Measurements from ENCODE around the gene SIRPB2.

Gene SIRPB2

GRCh38 chr20:1443085-1443484, 48.1 kb downstream of the SIRPB2 start:
- no peaks in the 10 kb centered on the region for H3K27me3 Mint-ChIP-seq
- H3K36me3 Mint-ChIP-seq (ENCODE audit: insufficient read depth), result peaks cover 46% of the 10 kb centered on the region
- no peak overlapping the region for H3K4me3 Mint-ChIP-seq
- H3K27ac Mint-ChIP-seq (ENCODE audit: low read depth), result no peak overlapping the region
- peaks cover 12% of the 10 kb centered on the region for H3K4me1 Mint-ChIP-seq
- H3K9me3 Mint-ChIP-seq, result no peaks in the 10 kb centered on the region
- ATAC-seq (replicated peaks; ENCODE audit: extremely low read depth, poor library complexity, severe bottlenecking) (no peak), DNase-seq (ENCODE audit: low spot score in 2 of 2) (no peak)

DNA sequence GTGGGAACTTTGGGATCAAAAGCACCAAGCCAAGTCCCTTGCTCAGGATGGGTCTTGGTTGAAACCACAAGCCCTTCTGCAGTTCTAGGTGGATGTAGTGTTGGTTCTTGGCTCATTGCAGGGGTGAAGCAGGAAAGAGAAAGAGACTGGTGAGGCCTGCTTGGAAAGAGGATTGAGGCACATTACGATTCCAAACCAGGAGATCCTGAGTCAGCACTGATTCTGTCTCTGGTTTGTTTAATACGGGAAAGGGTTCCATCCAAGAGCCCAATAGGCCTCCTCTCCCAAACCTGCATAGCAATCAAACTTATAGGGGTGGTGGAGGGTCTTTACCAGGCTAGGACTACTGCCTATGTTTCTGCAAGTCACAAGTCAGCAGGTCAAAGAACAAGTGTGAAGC, 48.9 kb downstream of the SIRPB2 start:
- Mint-ChIP-seq H3K4me1 (peaks cover 14% of the 10 kb centered on the region), H3K36me3 (ENCODE audit: insufficient read depth) (peaks cover 42% of the 10 kb centered on the region), H3K27me3 (no peaks in the 10 kb centered on the region), H3K9me3 (no peaks in the 10 kb centered on the region), H3K27ac (ENCODE audit: low read depth) (no peak overlapping the region), H3K4me3 (no peak overlapping the region)
- DNase-seq (ENCODE audit: low spot score in 2 of 2), result no peak
- no peak for ATAC-seq (replicated peaks; ENCODE audit: extremely low read depth, poor library complexity, severe bottlenecking)

DNA sequence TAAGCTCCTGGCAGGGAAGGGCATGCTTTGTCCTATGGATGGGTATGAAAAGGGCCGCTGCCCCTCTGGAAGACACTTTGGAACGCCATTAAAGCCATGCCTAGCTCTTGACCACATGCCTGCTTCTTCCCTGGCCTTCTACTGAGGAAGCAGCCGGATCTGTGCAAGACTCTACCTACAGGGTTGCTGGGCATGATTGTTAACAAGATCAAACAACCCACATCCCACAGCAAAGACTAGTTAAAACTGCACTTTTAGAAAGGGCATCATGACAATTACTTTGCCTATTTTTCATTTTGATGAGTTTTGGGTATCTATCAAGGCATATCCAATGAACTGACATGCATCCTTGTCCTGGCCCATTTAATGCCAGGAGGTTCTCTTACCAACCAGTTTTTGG, 50.1 kb downstream of the SIRPB2 start:
- H3K4me1 Mint-ChIP-seq, result peaks cover 18% of the 10 kb centered on the region
- H3K4me3 Mint-ChIP-seq, result no peak overlapping the region
- no peak overlapping the region for H3K27ac Mint-ChIP-seq (ENCODE audit: low read depth)
- no peaks in the 10 kb centered on the region for H3K9me3 Mint-ChIP-seq
- no peaks in the 10 kb centered on the region for H3K27me3 Mint-ChIP-seq
- ATAC-seq (replicated peaks; ENCODE audit: extremely low read depth, poor library complexity, severe bottlenecking) (no peak), DNase-seq (ENCODE audit: low spot score in 2 of 2) (no peak)
- peaks cover 34% of the 10 kb centered on the region for H3K36me3 Mint-ChIP-seq (ENCODE audit: insufficient read depth)

DNA sequence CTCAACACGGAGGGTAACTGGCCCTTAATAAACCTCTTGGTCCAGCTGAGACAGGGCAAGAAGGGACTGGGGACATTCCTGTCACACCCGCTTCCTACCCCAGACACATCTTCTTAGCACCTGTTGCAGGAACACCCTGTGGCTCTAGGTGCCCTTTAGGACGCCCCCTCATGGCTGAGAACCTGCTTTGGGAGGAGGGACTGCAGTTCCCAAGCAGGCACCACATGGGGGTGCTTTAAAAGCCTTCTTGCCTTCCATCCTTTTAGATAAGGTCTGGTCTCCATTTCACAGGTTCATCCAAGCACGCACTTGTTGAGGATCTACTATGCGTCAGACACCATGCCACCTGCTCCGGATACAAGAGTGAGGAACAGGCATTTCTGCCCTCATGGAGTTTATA, 51.2 kb downstream of the SIRPB2 start:
- ATAC-seq (replicated peaks; ENCODE audit: extremely low read depth, poor library complexity, severe bottlenecking) (no peak), DNase-seq (ENCODE audit: low spot score in 2 of 2) (no peak)
- peak overlapping the region; percentile 16 for H3K27ac Mint-ChIP-seq (ENCODE audit: low read depth)
- no peaks in the 10 kb centered on the region for H3K27me3 Mint-ChIP-seq
- no peak overlapping the region for H3K4me3 Mint-ChIP-seq
- H3K9me3 Mint-ChIP-seq, result no peaks in the 10 kb centered on the region
- H3K4me1 Mint-ChIP-seq, result peaks cover 21% of the 10 kb centered on the region
- H3K36me3 Mint-ChIP-seq (ENCODE audit: insufficient read depth), result peaks cover 26% of the 10 kb centered on the region

- Mint-ChIP-seq H3K27ac (ENCODE audit: low read depth) (no peak overlapping the region), H3K4me1 (peaks cover 33% of the 10 kb centered on the region), H3K27me3 (no peaks in the 10 kb centered on the region), H3K9me3 (no peaks in the 10 kb centered on the region), H3K4me3 (no peak overlapping the region), H3K36me3 (ENCODE audit: insufficient read depth) (peaks cover 19% of the 10 kb centered on the region)
- DNase-seq (ENCODE audit: low spot score in 2 of 2), result no peak
- no peak for ATAC-seq (replicated peaks; ENCODE audit: extremely low read depth, poor library complexity, severe bottlenecking)
These were observed 52.9 kb downstream of the SIRPB2 start for GRCh38 chr20:1438361-1438760.

DNA sequence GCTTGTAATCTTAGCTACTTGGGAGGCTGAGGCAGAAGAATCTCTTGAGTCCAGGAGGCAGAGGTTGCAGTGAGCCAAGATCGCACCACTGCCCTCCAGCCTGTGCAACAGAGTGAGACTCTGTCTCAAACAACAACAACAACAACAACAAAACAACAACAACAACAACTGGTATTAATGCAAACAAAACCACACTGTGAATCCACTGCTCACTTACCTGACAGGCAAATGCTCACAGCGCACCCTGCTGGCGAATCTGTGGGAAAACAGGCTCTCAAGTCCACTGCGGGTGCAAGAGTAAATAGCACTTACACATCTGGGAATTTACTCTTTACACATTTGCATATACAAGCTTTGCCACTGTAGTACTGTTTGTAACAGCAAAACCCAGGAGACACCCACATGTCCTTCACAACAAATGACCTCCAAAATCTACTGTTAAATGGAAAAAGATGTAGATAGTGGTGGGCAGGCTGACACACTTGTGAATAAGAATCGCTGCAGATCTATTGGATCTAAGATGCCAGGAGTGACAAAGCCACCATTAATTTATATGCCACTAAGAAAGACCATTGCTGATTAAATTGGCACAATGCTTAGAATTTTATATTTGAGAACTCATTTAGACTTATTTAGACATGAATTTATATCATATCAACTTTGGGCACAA, 53.9 kb downstream of the SIRPB2 start:
- peaks cover 33% of the 10 kb centered on the region for H3K4me1 Mint-ChIP-seq
- peak; percentile 57 to 65 for DNase-seq (ENCODE audit: low spot score in 2 of 2)
- no peak overlapping the region for H3K27ac Mint-ChIP-seq (ENCODE audit: low read depth)
- peaks cover 12% of the 10 kb centered on the region for H3K36me3 Mint-ChIP-seq (ENCODE audit: insufficient read depth)
- no peak for ATAC-seq (replicated peaks; ENCODE audit: extremely low read depth, poor library complexity, severe bottlenecking)
- no peak overlapping the region for H3K4me3 Mint-ChIP-seq
- H3K9me3 Mint-ChIP-seq, result no peaks in the 10 kb centered on the region
- H3K27me3 Mint-ChIP-seq, result peaks cover 7% of the 10 kb centered on the region

DNA sequence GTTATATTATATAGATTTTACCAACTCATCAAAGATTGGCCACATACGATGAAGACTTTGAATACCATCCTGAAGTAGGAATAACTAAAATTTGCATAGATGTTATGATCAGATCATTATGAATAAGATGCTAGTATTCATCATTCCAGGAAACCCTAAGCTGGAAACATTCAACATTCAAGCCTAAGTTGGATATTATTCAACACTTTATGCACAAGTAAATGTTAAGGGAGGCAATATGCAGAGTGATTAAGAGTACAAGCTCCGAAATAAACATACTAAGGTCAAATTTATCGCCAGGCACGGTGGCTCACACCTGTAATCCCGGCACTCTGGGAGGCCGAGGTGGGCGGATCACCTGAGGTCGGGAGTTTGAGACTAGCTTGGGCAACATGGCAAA, 55.0 kb downstream of the SIRPB2 start:
- Mint-ChIP-seq H3K4me1 (peaks cover 37% of the 10 kb centered on the region), H3K36me3 (ENCODE audit: insufficient read depth) (peaks cover 9% of the 10 kb centered on the region), H3K27ac (ENCODE audit: low read depth) (no peak overlapping the region), H3K27me3 (peaks cover 19% of the 10 kb centered on the region), H3K9me3 (no peaks in the 10 kb centered on the region), H3K4me3 (no peak overlapping the region)
- ATAC-seq (replicated peaks; ENCODE audit: extremely low read depth, poor library complexity, severe bottlenecking) (no peak), DNase-seq (ENCODE audit: low spot score in 2 of 2) (no peak)

GRCh38 chr20:1435337-1435699, 55.9 kb downstream of the SIRPB2 start:
- DNase-seq (ENCODE audit: low spot score in 2 of 2) (no peak), ATAC-seq (replicated peaks; ENCODE audit: extremely low read depth, poor library complexity, severe bottlenecking) (no peak)
- Mint-ChIP-seq H3K4me1 (peaks cover 29% of the 10 kb centered on the region), H3K36me3 (ENCODE audit: insufficient read depth) (peaks cover 9% of the 10 kb centered on the region), H3K4me3 (peak overlapping the region; percentile 31), H3K27me3 (peaks cover 28% of the 10 kb centered on the region), H3K9me3 (no peaks in the 10 kb centered on the region), H3K27ac (ENCODE audit: low read depth) (no peak overlapping the region)

- H3K36me3 Mint-ChIP-seq (ENCODE audit: insufficient read depth), result peaks cover 7% of the 10 kb centered on the region
- peaks cover 34% of the 10 kb centered on the region for H3K27me3 Mint-ChIP-seq
- ATAC-seq (replicated peaks; ENCODE audit: extremely low read depth, poor library complexity, severe bottlenecking), result peak; percentile 89
- DNase-seq (ENCODE audit: low spot score in 2 of 2), result peak in 1 of 2 donors; percentile 59
- peak overlapping the region; percentile 31 for H3K4me3 Mint-ChIP-seq
- no peak overlapping the region for H3K27ac Mint-ChIP-seq (ENCODE audit: low read depth)
- H3K4me1 Mint-ChIP-seq, result peaks cover 25% of the 10 kb centered on the region
- no peaks in the 10 kb centered on the region for H3K9me3 Mint-ChIP-seq
These were observed 56.5 kb downstream of the SIRPB2 start for GRCh38 chr20:1434571-1435336.

GRCh38 chr20:1431158-1431557, 60.1 kb downstream of the SIRPB2 start:
- H3K4me3 Mint-ChIP-seq, result no peak overlapping the region
- ATAC-seq (replicated peaks; ENCODE audit: extremely low read depth, poor library complexity, severe bottlenecking) (no peak), DNase-seq (ENCODE audit: low spot score in 2 of 2) (no peak)
- H3K36me3 Mint-ChIP-seq (ENCODE audit: insufficient read depth), result peaks cover 6% of the 10 kb centered on the region
- H3K27ac Mint-ChIP-seq (ENCODE audit: low read depth), result no peak overlapping the region
- no peaks in the 10 kb centered on the region for H3K9me3 Mint-ChIP-seq
- H3K4me1 Mint-ChIP-seq, result peaks cover 19% of the 10 kb centered on the region
- peaks cover 65% of the 10 kb centered on the region for H3K27me3 Mint-ChIP-seq

DNA sequence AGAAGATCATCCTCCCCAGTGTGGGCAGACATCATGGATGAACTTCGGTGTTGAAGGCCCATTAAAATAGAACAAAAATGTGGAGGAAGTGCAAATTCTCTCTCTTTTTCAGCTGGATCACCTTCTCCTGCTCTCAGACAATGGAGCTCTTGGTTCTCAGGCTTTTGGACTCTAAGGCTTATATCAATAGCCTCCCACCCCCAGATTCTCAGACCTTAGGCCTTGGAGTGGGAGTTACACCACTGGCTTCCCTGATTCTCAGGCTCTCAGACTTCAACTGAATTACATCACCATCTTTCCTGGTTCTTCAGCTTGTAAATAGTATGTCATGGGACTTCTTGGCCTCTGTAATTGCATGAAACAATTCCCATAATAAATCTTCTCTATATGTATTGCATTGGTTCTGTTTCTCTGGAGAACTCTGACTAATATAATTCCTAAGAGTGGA, 61.2 kb downstream of the SIRPB2 start:
- no peak overlapping the region for H3K27ac Mint-ChIP-seq (ENCODE audit: low read depth)
- no peak for DNase-seq (ENCODE audit: low spot score in 2 of 2)
- no peaks in the 10 kb centered on the region for H3K9me3 Mint-ChIP-seq
- H3K27me3 Mint-ChIP-seq, result peaks cover 76% of the 10 kb centered on the region
- peaks cover 6% of the 10 kb centered on the region for H3K36me3 Mint-ChIP-seq (ENCODE audit: insufficient read depth)
- no peak overlapping the region for H3K4me3 Mint-ChIP-seq
- no peak for ATAC-seq (replicated peaks; ENCODE audit: extremely low read depth, poor library complexity, severe bottlenecking)
- H3K4me1 Mint-ChIP-seq, result peaks cover 17% of the 10 kb centered on the region

GRCh38 chr20:1429143-1429728, 62.0 kb downstream of the SIRPB2 start:
- H3K27me3 Mint-ChIP-seq, result peaks cover 84% of the 10 kb centered on the region
- H3K4me3 Mint-ChIP-seq, result no peak overlapping the region
- H3K27ac Mint-ChIP-seq (ENCODE audit: low read depth), result no peak overlapping the region
- no peak for ATAC-seq (replicated peaks; ENCODE audit: extremely low read depth, poor library complexity, severe bottlenecking)
- no peaks in the 10 kb centered on the region for H3K9me3 Mint-ChIP-seq
- peaks cover 9% of the 10 kb centered on the region for H3K4me1 Mint-ChIP-seq
- DNase-seq (ENCODE audit: low spot score in 2 of 2), result no peak
- H3K36me3 Mint-ChIP-seq (ENCODE audit: insufficient read depth), result no peaks in the 10 kb centered on the region

Data from central memory CD8-positive, alpha-beta T cell (primary cell).